Heart left ventricle (tissue), 16 donors: ENCODE data around the gene MICALL1. TPM values are rescaled to one million over a fixed set of nuclear protein-coding genes. Genes with fewer than 3 reads are reported as not detected.

Source experiments
- ATAC-seq, 4 donors: fragments of 200-7000 bp; cut with Tn5 transposase; one replicate each; pipeline ENCODE4 v1.9.1; 2020 to 2022; ENCODE audit warnings: moderate library complexity in 4 of 4, mild to moderate bottlenecking in 3 of 4, moderate number of reproducible peaks in 1 of 4
- DNase-seq, 5 donors: peaks; one replicate each; pipeline ENCODE4 v3.0.0-alpha.2; 2020
- H3K27ac ChIP-seq, 12 donors: fragments of 200-600 bp; sonication (generic) in 4 of 12; one replicate each; pipeline versions ENCODE4 v1.5.0 to v1.8.0; 2016 to 2022; ENCODE audit warnings: mild to moderate bottlenecking in 2 of 12
- H3K27me3 ChIP-seq, 9 donors: fragments of 200-600 bp; sonication (generic) in 2 of 9; one replicate each; pipeline versions ENCODE4 v1.5.1 to v1.8.0; 2016 to 2022; ENCODE audit warnings: mild to moderate bottlenecking in 3 of 9
- H3K36me3 ChIP-seq, 9 donors: fragments of 200-600 bp; sonication (generic) in 2 of 9; one replicate each; pipeline versions ENCODE4 v1.5.0 to v1.8.0; 2018 to 2022; ENCODE audit warnings: mild to moderate bottlenecking in 2 of 9
- H3K4me1 ChIP-seq, 12 donors: fragments of 200-600 bp; sonication (generic) in 4 of 12; one replicate each; pipeline versions ENCODE4 v1.5.0 to v1.8.0; 2016 to 2022; ENCODE audit warnings: mild to moderate bottlenecking in 3 of 12
- H3K4me3 ChIP-seq, 12 donors: fragments of 200-600 bp; sonication (generic) in 4 of 12; one replicate each; pipeline versions ENCODE4 v1.5.0 to v1.8.0; 2017 to 2022; ENCODE audit warnings: mild to moderate bottlenecking in 9 of 12, moderate library complexity in 4 of 12
- H3K9me3 ChIP-seq, 12 donors: fragments of 200-600 bp; sonication (generic) in 4 of 12; one replicate each; pipeline versions ENCODE4 v1.5.0 to v1.8.0; 2016 to 2022; ENCODE audit warnings: mild to moderate bottlenecking in 1 of 12
- CTCF ChIP-seq, 12 donors: fragments of 200-600 bp; sonication (generic) in 4 of 12; IDR thresholded peaks; one replicate each; pipeline versions ENCODE4 v1.5.0 to v1.8.0; 2018 to 2022; ENCODE audit warnings: antibody characterized with exemption in 12 of 12, mild to moderate bottlenecking in 5 of 12
- POLR2A ChIP-seq, 2 donors: fragments of 450-650 bp; IDR thresholded peaks; one replicate each; pipeline ENCODE4 v1.6.1; 2017; ENCODE audit warnings: antibody characterized with exemption in 2 of 2, mild to moderate bottlenecking in 2 of 2, moderate library complexity in 2 of 2
- WGBS, 4 donors: extraction: QIAGEN DNeasy Blood & Tissue Kit in 2 of 4; methylation state at CpG; one replicate each; pipeline versions ENCODE4 v1.1.5 to v1.1.7; 2013 to 2018; 5-methylcytosine and 5-hydroxymethylcytosine counted together
- intact Hi-C, 10 donors: fragments of 100-400 bp; cut with DNase I; formaldehyde crosslinking; loops; one replicate each; pipeline versions ENCODE4 v1.11.1 to v1.14.2; 2022
- polyA plus RNA-seq, 2 donors: library from polyadenylated mRNA; stranded (reverse); fragments of 200-250 nt; gene quantifications; one replicate each; pipeline ENCODE4 v1.2.3, GENCODE V29; 2013
- total RNA-seq, 9 donors: library from RNA; depleted of rRNA in 2 of 9; stranded (reverse); fragments of >200 nt in 2 of 9; fragmentation: NEBNext Ultra II Directional in 3 of 9; extraction: Animal tissue kit (Norgen Biotek cat#: 25700) in 3 of 9; gene quantifications; one replicate each; pipeline versions ENCODE4 v1.1.0 to v1.2.4, GENCODE V29; 2016 to 2023
- donor health status: ischemic (EF 13 %, LVEDD 7.1; RV severe dilation, severe dysfunction).
- donor health status: healthy with polysubstance abuse.
- donor health status: DM: no; HTN: yes; CAD: no.
- donor health status: DM: no; HTN: no; CAD: no.
- donor health status: ischemic (EF 25% LVEDD 6.9; RV normal size, moderate dysfunction).
- donor health status: ischemic (EF 25% LVEDD 5.7; RV mildly dilated, moderate dysfunction).
- donor health status: healthy.
- donor health status: DM: yes; HTN: yes; CAD: no.
- donor health status: ischemic (EF 35%, LVEDD 5.7; RV mildly dilated, moderate dysfunction).
- donor health status: nonischemic (EF 11% LVEDD 7.7; RV severe dilation, severe dysfunction).
- donor health status: DM: yes; HTN: yes; CAD: no.
- donor health status: PGD.
- donor health status: ischemic (EF 29% LVEDD 5.4; RV normal size, mild dysfunction).
- donor health status: nonischemic (EF 23%, LVEDD 6.1; RV moderate dilation, normal function).

MICALL1 gene
- total and polyA plus RNA-seq, 11 donors, result 10.6 to 40.7 (median 17.8) TPM

- intact Hi-C loops, result no loop called here
- no peaks in the 10 kb centered on the region for H3K9me3 ChIP-seq
- no peak overlapping the region for H3K4me3 ChIP-seq
- peaks cover 0 to 88% (median 59%) of the 10 kb centered on the region in 9 donors for H3K36me3 ChIP-seq
- peaks cover 5 to 35% (median 11%) of the 10 kb centered on the region in 12 donors for H3K4me1 ChIP-seq
- no peak for DNase-seq
- no peak for TF ChIP-seq POLR2A (IDR thresholded peaks at IDR 0.05)
- no peak for TF ChIP-seq CTCF (IDR thresholded peaks at IDR 0.05)
- H3K27me3 ChIP-seq, result no peaks in the 10 kb centered on the region
- peak overlapping the region in 1 of 12 donors; percentile 79 for H3K27ac ChIP-seq
- WGBS, 4 donors, result 71 to 100% (median 96%) methylated on average over 1 to 5 of the region's 5 CpGs
- ATAC-seq, result no peak
Measured at GRCh38 chr22:37929390-37929789, 23.3 kb downstream of the MICALL1 start.

DNA sequence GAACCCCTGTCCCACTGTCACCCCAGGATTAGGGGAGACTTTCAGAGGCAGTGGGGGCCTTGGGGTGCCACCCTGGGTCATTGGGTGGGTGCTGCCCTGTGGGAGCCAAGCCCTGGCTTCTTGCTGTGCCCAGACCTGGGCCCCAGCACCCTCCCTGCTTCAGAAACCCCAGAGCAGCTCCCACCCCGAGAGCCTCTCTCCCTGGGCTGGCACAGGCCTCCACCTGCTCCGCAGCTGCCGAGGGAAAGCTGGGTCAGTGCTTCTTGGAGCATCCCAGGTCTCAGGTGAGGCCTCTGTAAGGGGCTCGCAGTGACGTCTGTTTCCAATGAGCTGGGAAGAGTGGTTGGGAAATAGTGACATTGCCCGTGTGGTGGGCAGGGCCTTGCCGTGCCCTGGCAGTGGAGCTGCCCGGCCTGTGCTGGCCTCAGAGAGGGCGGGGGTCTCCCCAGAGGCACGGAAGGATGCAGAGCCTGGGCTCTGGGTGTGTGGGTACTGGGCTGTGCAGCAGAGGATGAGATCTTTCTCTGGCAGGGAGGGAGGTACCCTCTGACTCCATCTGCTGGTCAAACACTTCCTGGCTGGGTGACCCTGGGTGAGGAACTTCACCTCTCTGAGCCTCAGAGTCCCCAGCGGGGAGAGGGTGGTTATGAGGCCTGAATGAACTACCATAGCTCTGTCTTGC lies 24.3 kb downstream of the MICALL1 start:
- H3K4me1 ChIP-seq, result peaks cover 6 to 40% (median 14%) of the 10 kb centered on the region in 12 donors
- 83 to 100% (median 84%) methylated on average over 2 to 11 of the region's 11 CpGs for WGBS, 4 donors
- H3K27me3 ChIP-seq, result no peaks in the 10 kb centered on the region
- intact Hi-C loops, result loop anchor here in 4 of 10 donors (5.0 to 10.0 kb wide), 3 partner anchors 33 to 116 kb away; no protein-coding TSS in a partner anchor
- no peak for TF ChIP-seq POLR2A (IDR thresholded peaks at IDR 0.05)
- peak in 10 of 12 donors; percentile 17 to 50 (median 32) for TF ChIP-seq CTCF (IDR thresholded peaks at IDR 0.05)
- H3K4me3 ChIP-seq, result no peak overlapping the region
- H3K36me3 ChIP-seq, result peaks cover 0 to 84% (median 55%) of the 10 kb centered on the region in 9 donors
- no peaks in the 10 kb centered on the region for H3K9me3 ChIP-seq
- peak in 1 of 5 donors; percentile 46 for DNase-seq
- ATAC-seq, result peak in 2 of 4 donors; percentile 4 to 14
- H3K27ac ChIP-seq, result peak overlapping the region in 1 of 12 donors; percentile 79

- Histone ChIP-seq H3K4me3 (no peak overlapping the region), H3K4me1 (peaks cover 6 to 40% (median 14%) of the 10 kb centered on the region in 12 donors), H3K36me3 (peaks cover 0 to 80% (median 52%) of the 10 kb centered on the region in 9 donors), H3K9me3 (no peaks in the 10 kb centered on the region), H3K27me3 (no peaks in the 10 kb centered on the region), H3K27ac (peak overlapping the region in 1 of 12 donors; percentile 79)
- intact Hi-C loops, result loop anchor here in 4 of 10 donors (5.0 to 10.0 kb wide), 3 partner anchors 34 to 116 kb away; no protein-coding TSS in a partner anchor
- DNase-seq, result no peak
- no peak for ATAC-seq
- WGBS, 4 donors, result 81 to 94% (median 88%) methylated on average over 2 of the region's 2 CpGs
- TF ChIP-seq CTCF (IDR thresholded peaks at IDR 0.05) (peak in 1 of 12 donors; percentile 5), POLR2A (IDR thresholded peaks at IDR 0.05) (no peak)
Measured at GRCh38 chr22:37930952-37931440, 24.9 kb downstream of the MICALL1 start.

DNA sequence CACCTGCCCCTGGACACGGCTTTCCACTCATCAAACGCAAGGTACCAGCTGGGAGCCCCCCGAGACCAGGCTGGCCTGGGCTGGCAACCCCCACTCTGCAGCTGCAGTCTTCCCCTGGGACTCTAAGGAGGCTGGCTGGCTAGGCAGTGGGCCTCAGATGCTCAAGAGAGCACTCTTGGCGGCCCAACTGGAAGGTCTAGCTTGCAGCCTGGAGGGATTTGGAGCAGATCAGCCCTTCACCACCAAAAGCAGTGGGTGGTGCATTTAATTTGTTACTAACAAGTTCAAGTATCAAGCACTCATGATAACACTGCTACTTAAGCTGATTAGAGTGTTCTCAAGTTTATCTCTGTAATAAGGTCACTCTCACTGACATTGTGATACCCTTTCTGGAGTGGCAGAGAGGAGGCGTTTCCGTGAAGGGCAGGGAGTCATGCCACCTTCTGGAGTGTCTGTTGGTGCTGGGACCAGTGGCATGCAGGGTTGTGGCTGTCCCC lies 25.8 kb downstream of the MICALL1 start:
- Histone ChIP-seq H3K27me3 (no peaks in the 10 kb centered on the region), H3K27ac (peak overlapping the region in 1 of 12 donors; percentile 80), H3K4me3 (no peak overlapping the region), H3K9me3 (no peaks in the 10 kb centered on the region), H3K36me3 (peaks cover 0 to 78% (median 46%) of the 10 kb centered on the region in 9 donors), H3K4me1 (peaks cover 6 to 40% (median 14%) of the 10 kb centered on the region in 12 donors)
- peak in 1 of 5 donors; percentile 55 for DNase-seq
- 65 to 81% (median 76%) methylated on average over 3 to 6 of the region's 6 CpGs for WGBS, 4 donors
- no peak for TF ChIP-seq POLR2A (IDR thresholded peaks at IDR 0.05)
- no peak for TF ChIP-seq CTCF (IDR thresholded peaks at IDR 0.05)
- ATAC-seq, result peak in 1 of 4 donors; percentile 31
- intact Hi-C loops, result loop anchor here in 5 of 10 donors (2.0 to 10.0 kb wide), 4 partner anchors 25 to 117 kb away; partner anchors contain the start of gene MICALL1 (in 1 of the 5)
